PC-3 (cell line): ENCODE measurements around the gene EPB41L4B.

ENCODE experiments used
- CTCF ChIP-seq: fragments of 300-600 bp; sonication (generic); conservative IDR thresholded peaks from 2 replicates; pipeline ENCODE4 v1.5.1; 2017; ENCODE audit warnings: antibody characterized with exemption, low read depth, mild to moderate bottlenecking, low read length
- EZH2 ChIP-seq: fragments of 300-600 bp; sonication (generic); IDR thresholded peaks from one replicate; pipeline ENCODE4 v1.6.1; 2017; ENCODE audit warnings: antibody characterized with exemption, mild to moderate bottlenecking, low read length; ENCODE audit not compliant: unreplicated experiment

- TF ChIP-seq EZH2, result no peak
- TF ChIP-seq CTCF, result no peak
Observed at GRCh38 chr9:109159583-109159982, 161.3 kb downstream of the EPB41L4B start.
